ENCODE data around the gene ZFAND2A.

The ZFAND2A gene

DNA sequence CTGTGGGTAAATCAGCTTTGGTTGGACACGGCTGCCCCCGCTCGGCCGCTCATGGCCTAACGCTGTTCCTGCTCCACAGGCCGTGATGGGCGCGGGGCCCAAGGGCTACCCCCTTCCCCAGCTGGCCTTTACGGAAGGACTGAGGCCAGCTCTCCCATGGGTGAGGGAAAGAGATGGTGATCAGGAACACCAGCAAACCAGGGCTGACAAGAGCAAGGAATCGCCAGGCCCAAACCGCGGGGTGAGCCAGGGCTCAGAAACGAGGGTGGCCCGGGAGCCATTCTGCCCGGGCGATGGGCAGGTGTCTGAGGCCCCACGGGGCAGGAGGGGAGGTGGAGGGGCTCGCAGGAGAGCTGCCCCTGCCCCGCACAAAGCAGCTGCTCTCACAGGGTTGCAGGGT lies 45.5 kb downstream of the ZFAND2A start:
- H3K4me3 ChIP-seq (ENCODE audit: low read depth, low read length): no peak overlapping the region
- TF ChIP-seq, protein P1, sequence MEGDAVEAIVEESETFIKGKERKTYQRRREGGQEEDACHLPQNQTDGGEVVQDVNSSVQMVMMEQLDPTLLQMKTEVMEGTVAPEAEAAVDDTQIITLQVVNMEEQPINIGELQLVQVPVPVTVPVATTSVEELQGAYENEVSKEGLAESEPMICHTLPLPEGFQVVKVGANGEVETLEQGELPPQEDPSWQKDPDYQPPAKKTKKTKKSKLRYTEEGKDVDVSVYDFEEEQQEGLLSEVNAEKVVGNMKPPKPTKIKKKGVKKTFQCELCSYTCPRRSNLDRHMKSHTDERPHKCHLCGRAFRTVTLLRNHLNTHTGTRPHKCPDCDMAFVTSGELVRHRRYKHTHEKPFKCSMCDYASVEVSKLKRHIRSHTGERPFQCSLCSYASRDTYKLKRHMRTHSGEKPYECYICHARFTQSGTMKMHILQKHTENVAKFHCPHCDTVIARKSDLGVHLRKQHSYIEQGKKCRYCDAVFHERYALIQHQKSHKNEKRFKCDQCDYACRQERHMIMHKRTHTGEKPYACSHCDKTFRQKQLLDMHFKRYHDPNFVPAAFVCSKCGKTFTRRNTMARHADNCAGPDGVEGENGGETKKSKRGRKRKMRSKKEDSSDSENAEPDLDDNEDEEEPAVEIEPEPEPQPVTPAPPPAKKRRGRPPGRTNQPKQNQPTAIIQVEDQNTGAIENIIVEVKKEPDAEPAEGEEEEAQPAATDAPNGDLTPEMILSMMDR (IDR thresholded peaks at IDR 0.05; ENCODE audit: control insufficient read depth, extremely low read depth, insufficient read depth): no peak
- DNase-seq (ENCODE audit: low read depth): no peak

DNA sequence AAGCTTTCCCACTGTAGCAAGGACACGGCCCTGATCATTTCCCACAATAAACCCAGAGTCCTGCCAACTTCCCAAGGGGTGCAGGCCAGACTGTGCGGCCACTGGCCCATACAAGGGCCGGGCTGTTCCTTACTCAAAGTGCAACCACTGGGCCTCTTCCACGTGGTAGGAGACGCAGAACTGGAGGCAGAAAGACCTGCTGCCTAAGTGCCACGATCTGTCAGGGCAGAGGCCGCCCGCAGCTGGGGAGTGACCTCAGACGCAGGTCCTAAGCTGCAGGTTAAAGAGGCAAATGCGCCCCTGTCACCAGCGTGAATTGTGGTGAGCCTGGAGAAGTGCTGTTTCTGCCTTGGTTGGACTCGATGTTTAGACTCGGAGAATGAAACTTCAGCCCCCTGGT lies 45.9 kb downstream of the ZFAND2A start:
- H3K4me3 ChIP-seq (ENCODE audit: low read depth, low read length): no peak overlapping the region
- DNase-seq (ENCODE audit: low read depth): no peak
- TF ChIP-seq, protein P1 (IDR thresholded peaks at IDR 0.05; ENCODE audit: control insufficient read depth, extremely low read depth, insufficient read depth): no peak

DNA sequence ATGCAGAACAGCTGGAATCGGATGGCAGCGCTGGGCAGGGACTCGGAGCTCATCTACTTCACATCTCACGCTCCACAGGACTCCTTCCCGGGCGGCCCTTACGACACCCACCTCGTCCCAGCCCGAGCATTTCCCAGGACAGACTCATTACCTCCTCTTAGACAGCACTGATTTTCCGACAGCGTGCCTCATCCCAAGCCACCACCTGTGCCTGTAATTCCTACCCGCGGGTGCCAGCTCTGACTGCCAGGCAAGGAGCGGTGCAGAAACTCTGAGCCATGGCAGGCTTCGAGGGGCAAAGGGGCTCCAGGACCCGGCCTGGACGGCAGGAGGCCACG lies 46.5 kb downstream of the ZFAND2A start:
- TF ChIP-seq, protein P1 (IDR thresholded peaks at IDR 0.05; ENCODE audit: control insufficient read depth, extremely low read depth, insufficient read depth): no peak
- H3K4me3 ChIP-seq (ENCODE audit: low read depth, low read length): no peak overlapping the region

DNA sequence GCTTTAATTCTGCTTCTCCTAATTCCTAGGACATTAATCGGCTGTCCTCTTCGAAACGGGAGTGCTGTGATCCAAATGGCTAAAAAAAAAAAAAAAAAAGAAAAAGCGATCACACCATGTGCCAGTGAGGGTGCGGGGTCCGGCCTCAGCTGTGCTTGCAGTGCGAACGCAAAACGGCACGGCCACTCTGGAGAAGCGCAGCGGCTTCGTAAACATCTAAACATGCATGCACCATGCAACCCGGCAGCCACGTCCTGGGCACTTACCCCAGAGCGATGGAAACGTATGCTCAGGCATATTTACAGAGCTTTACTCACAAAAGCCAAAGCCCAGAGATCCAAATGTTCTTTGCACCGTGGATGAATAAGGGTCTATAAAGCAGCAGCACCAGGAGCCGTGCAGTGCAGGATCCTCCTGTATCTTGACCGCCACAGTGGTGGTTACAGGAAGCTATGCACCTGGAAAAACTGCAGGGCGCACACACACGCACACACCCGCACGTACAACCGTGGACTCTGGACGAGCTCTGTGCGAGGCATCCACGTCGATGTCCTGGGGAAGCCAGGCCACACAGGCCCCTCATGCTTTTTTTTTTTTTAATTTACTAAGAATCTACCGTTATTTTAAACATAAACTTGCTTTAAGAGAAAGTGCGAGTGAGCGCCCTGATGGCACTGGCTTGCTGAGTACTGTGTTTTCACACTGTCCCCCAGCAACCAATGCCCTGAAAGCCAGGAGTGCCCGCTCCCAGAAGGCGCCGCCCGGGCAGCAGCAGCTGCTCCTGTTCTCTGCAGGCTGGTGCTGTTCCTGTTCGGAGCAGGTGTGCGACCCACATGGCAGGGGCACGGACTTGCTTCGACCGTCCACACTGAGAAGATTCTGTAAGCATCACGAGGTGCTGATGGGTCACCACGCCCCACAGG lies 47.1 kb downstream of the ZFAND2A start:
- DNase-seq (ENCODE audit: low read depth): no peak
- no peak overlapping the region for H3K4me3 ChIP-seq (ENCODE audit: low read depth, low read length)
- TF ChIP-seq, protein P1 (IDR thresholded peaks at IDR 0.05; ENCODE audit: control insufficient read depth, extremely low read depth, insufficient read depth): no peak

More for the DNA sequence above, 46.5 kb downstream of the ZFAND2A start:
- no peak for DNase-seq (ENCODE audit: low read depth)

DNA sequence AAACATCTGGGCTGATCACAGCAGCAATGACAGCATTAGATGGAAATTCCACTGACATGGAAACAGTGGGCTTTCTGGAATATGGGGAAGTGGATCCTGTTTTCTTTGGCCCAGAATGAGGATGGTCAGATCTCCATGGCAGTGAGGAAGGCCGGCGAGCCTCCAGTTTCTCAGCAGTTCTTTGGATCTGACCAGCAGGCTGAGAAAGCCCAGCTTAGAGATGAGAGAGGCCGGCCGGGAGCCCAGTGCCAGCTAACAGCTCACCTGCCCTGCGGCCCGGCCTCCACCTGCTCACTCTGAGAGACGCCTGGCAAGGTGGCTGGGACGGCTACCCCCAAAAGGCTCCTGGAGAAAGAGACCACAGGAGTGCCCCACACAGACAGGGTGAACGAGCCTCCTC lies 47.9 kb downstream of the ZFAND2A start:
- DNase-seq (ENCODE audit: low read depth): no peak
- H3K4me3 ChIP-seq (ENCODE audit: low read depth, low read length): no peak overlapping the region
- TF ChIP-seq, protein P1 (IDR thresholded peaks at IDR 0.05; ENCODE audit: control insufficient read depth, extremely low read depth, insufficient read depth): no peak

DNA sequence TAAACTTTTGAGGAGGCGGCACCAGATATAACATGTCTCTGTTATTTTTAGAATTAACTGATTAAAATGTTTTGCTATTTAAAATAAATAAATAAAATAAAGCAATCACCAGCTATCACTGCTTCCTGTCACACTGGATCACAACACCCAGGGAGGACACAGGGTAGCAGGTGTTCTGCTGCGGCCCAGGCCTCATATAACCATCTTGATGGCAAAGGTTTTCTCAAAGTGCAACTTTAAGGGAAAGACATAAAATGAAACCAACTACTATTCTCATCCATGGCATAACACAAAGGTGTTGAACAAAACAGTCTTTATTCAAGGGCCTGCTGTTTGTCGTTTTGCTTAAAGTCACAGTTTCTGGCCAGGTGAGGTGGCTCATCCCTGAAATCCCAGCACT lies 48.8 kb downstream of the ZFAND2A start:
- TF ChIP-seq, protein P1 (IDR thresholded peaks at IDR 0.05; ENCODE audit: control insufficient read depth, extremely low read depth, insufficient read depth): no peak
- no peak for DNase-seq (ENCODE audit: low read depth)

DNA sequence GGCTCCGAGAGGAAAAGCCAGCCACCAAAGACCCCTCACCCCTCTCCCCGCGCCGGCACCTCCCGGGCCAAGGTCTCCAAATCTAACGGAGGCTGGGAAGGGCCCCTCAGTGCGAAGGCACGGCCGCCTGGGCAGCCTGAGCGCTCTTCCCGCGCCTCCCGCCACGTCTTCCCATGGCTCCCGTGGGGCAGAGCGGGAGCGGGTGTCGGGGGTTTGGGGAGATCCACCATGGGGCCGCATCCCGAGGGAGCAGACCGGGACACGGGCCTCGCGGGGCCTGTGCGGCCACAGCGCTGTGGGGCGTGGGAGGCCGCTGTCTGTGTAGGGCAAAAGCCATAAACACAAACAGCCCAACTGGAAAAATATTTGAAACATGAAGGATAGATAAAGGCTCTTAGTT lies 49.6 kb downstream of the ZFAND2A start:
- no peak overlapping the region for H3K4me3 ChIP-seq (ENCODE audit: low read depth, low read length)
- TF ChIP-seq, protein P1 (IDR thresholded peaks at IDR 0.05; ENCODE audit: control insufficient read depth, extremely low read depth, insufficient read depth): no peak
- no peak for DNase-seq (ENCODE audit: low read depth)

More for the DNA sequence above, 48.8 kb downstream of the ZFAND2A start:
- H3K4me3 ChIP-seq (ENCODE audit: low read depth, low read length): no peak overlapping the region
